ENCODE measurements around the gene GFPT2.
"Not testable (repeated sequence)": the region's sequence is repeated elsewhere in the genome, so short reads cannot be mapped to it uniquely, and the experiment has no call there.

The GFPT2 gene

GRCh38 chr5:180304431-180305375 is 48.4 kb downstream of the GFPT2 start:
- no peak for TF ChIP-seq ZNF274 (IDR thresholded peaks at IDR 0.05; ENCODE audit: low read depth, low read length)
- no peak for TF ChIP-seq SUZ12 (IDR thresholded peaks at IDR 0.05; ENCODE audit: extremely low read depth, insufficient read depth, insufficient read length)
- TF ChIP-seq YY1 (IDR thresholded peaks at IDR 0.05; ENCODE audit: insufficient read depth, insufficient read length), result no peak
- Histone ChIP-seq H3K4me3 (ENCODE audit: insufficient read length, low read depth) (no peak overlapping the region), H3K9me3 (ENCODE audit: insufficient read depth, low read length) (no peaks in the 10 kb centered on the region), H3K9ac (ENCODE audit: insufficient read length, low read depth) (no peak overlapping the region), H3K27me3 (ENCODE audit: insufficient read depth, insufficient read length) (no peaks in the 10 kb centered on the region), H3K36me3 (ENCODE audit: insufficient read depth, insufficient read length, low read length) (peaks cover 78% of the 10 kb centered on the region), H3K4me1 (ENCODE audit: insufficient read depth, insufficient read length) (no peaks in the 10 kb centered on the region)
- no peak for DNase-seq (ENCODE audit: low read depth, low spot score)

DNA sequence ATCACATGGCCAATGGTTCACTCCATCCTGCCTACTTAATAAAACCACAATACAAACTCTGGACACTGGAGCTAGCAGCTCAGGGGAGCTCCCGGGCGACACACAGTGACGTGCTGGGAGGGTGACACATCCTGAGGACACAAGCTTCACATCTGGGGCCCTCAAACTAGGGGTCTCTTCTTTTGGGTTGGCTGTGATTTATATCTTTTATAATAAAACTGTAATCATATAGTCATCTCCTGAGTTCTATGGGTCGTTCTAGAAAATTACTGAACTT is 49.2 kb downstream of the GFPT2 start:
- Histone ChIP-seq H3K9ac (ENCODE audit: insufficient read length, low read depth) (no peak overlapping the region), H3K36me3 (ENCODE audit: insufficient read depth, insufficient read length, low read length) (peaks cover 77% of the 10 kb centered on the region), H3K4me3 (ENCODE audit: insufficient read length, low read depth) (no peak overlapping the region), H3K4me1 (ENCODE audit: insufficient read depth, insufficient read length) (no peaks in the 10 kb centered on the region), H3K27me3 (ENCODE audit: insufficient read depth, insufficient read length) (no peaks in the 10 kb centered on the region), H3K9me3 (ENCODE audit: insufficient read depth, low read length) (no peaks in the 10 kb centered on the region)
- no peak for DNase-seq (ENCODE audit: low read depth, low spot score)
- TF ChIP-seq ZNF274 (IDR thresholded peaks at IDR 0.05; ENCODE audit: low read depth, low read length) (no peak), YY1 (IDR thresholded peaks at IDR 0.05; ENCODE audit: insufficient read depth, insufficient read length) (no peak), SUZ12 (IDR thresholded peaks at IDR 0.05; ENCODE audit: extremely low read depth, insufficient read depth, insufficient read length) (no peak)

- Histone ChIP-seq H3K9me3 (ENCODE audit: insufficient read depth, low read length) (no peaks in the 10 kb centered on the region), H3K36me3 (ENCODE audit: insufficient read depth, insufficient read length, low read length) (peaks cover 75% of the 10 kb centered on the region), H3K4me3 (ENCODE audit: insufficient read length, low read depth) (no peak overlapping the region), H3K9ac (ENCODE audit: insufficient read length, low read depth) (no peak overlapping the region), H3K4me1 (ENCODE audit: insufficient read depth, insufficient read length) (no peaks in the 10 kb centered on the region), H3K27me3 (ENCODE audit: insufficient read depth, insufficient read length) (no peaks in the 10 kb centered on the region)
- TF ChIP-seq ZNF274 (IDR thresholded peaks at IDR 0.05; ENCODE audit: low read depth, low read length), result no peak
- no peak for TF ChIP-seq YY1 (IDR thresholded peaks at IDR 0.05; ENCODE audit: insufficient read depth, insufficient read length)
- TF ChIP-seq SUZ12 (IDR thresholded peaks at IDR 0.05; ENCODE audit: extremely low read depth, insufficient read depth, insufficient read length), result no peak
- no peak for DNase-seq (ENCODE audit: low read depth, low spot score)
Observed at GRCh38 chr5:180303226-180304015, 49.7 kb downstream of the GFPT2 start.

GRCh38 chr5:180302256-180302655 is 50.9 kb downstream of the GFPT2 start:
- Histone ChIP-seq H3K9me3 (ENCODE audit: insufficient read depth, low read length) (no peaks in the 10 kb centered on the region), H3K4me1 (ENCODE audit: insufficient read depth, insufficient read length) (no peaks in the 10 kb centered on the region), H3K36me3 (ENCODE audit: insufficient read depth, insufficient read length, low read length) (peaks cover 68% of the 10 kb centered on the region), H3K9ac (ENCODE audit: insufficient read length, low read depth) (no peak overlapping the region), H3K4me3 (ENCODE audit: insufficient read length, low read depth) (no peak overlapping the region), H3K27me3 (ENCODE audit: insufficient read depth, insufficient read length) (no peaks in the 10 kb centered on the region)
- no peak for DNase-seq (ENCODE audit: low read depth, low spot score)
- TF ChIP-seq SUZ12 (IDR thresholded peaks at IDR 0.05; ENCODE audit: extremely low read depth, insufficient read depth, insufficient read length) (no peak), ZNF274 (IDR thresholded peaks at IDR 0.05; ENCODE audit: low read depth, low read length) (no peak), YY1 (IDR thresholded peaks at IDR 0.05; ENCODE audit: insufficient read depth, insufficient read length) (no peak)

DNA sequence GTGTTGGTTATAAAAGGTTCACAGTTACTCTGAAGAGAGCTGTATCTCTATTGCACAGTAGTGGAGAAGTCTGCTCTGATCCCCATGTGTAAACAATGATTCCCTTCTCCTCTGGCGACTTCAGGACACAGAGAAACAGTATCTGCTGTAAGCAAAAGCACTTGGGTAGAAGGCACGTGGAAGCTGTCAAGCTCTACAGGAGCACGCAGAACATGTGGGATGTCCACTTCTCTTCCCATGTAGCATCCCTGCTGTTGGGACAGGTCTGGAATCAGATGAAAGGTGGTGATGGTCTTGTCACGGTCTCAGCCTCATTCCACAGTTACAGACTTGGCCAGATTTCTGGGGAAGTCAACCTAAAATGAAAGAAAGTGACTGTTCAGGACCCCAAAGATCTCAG is 51.9 kb downstream of the GFPT2 start:
- TF ChIP-seq YY1 (IDR thresholded peaks at IDR 0.05; ENCODE audit: insufficient read depth, insufficient read length) (no peak), ZNF274 (IDR thresholded peaks at IDR 0.05; ENCODE audit: low read depth, low read length) (no peak), SUZ12 (IDR thresholded peaks at IDR 0.05; ENCODE audit: extremely low read depth, insufficient read depth, insufficient read length) (no peak)
- Histone ChIP-seq H3K4me1 (ENCODE audit: insufficient read depth, insufficient read length) (no peaks in the 10 kb centered on the region), H3K36me3 (ENCODE audit: insufficient read depth, insufficient read length, low read length) (peaks cover 61% of the 10 kb centered on the region), H3K27me3 (ENCODE audit: insufficient read depth, insufficient read length) (no peaks in the 10 kb centered on the region), H3K4me3 (ENCODE audit: insufficient read length, low read depth) (no peak overlapping the region), H3K9ac (ENCODE audit: insufficient read length, low read depth) (no peak overlapping the region), H3K9me3 (ENCODE audit: insufficient read depth, low read length) (no peaks in the 10 kb centered on the region)
- no peak for DNase-seq (ENCODE audit: low read depth, low spot score)

- Histone ChIP-seq H3K9ac (ENCODE audit: insufficient read length, low read depth) (no peak overlapping the region), H3K36me3 (ENCODE audit: insufficient read depth, insufficient read length, low read length) (peaks cover 46% of the 10 kb centered on the region), H3K4me3 (ENCODE audit: insufficient read length, low read depth) (no peak overlapping the region), H3K4me1 (ENCODE audit: insufficient read depth, insufficient read length) (peaks cover 4% of the 10 kb centered on the region), H3K27me3 (ENCODE audit: insufficient read depth, insufficient read length) (no peaks in the 10 kb centered on the region), H3K9me3 (ENCODE audit: insufficient read depth, low read length) (no peaks in the 10 kb centered on the region)
- no peak for DNase-seq (ENCODE audit: low read depth, low spot score)
- TF ChIP-seq SUZ12 (IDR thresholded peaks at IDR 0.05; ENCODE audit: extremely low read depth, insufficient read depth, insufficient read length), result no peak
- no peak for TF ChIP-seq ZNF274 (IDR thresholded peaks at IDR 0.05; ENCODE audit: low read depth, low read length)
- TF ChIP-seq YY1 (IDR thresholded peaks at IDR 0.05; ENCODE audit: insufficient read depth, insufficient read length), result no peak
Observed at GRCh38 chr5:180299526-180299925, 53.6 kb downstream of the GFPT2 start.

DNA sequence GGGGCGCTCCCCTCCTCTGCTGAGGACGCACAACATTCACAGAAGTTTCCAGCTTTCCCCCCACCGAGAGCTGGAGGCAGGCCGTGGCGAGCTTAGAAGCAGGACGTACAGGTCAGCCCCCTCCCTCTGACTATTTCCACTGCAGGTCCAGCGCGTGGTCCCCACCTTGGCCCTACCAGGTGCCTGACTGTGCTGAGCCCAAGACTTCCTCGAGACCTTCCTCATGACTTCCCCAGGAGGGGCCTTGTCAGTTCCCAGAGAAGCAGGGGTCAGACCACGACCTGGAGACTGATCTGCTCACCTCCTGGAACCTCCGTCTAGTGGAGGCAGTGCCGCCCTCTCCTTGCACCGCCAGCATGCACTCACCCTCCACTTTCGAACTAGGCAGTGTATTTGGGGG is 54.1 kb downstream of the GFPT2 start:
- H3K4me1 ChIP-seq (ENCODE audit: insufficient read depth, insufficient read length); H3K4me3 ChIP-seq (ENCODE audit: insufficient read length, low read depth); H3K9ac ChIP-seq (ENCODE audit: insufficient read length, low read depth); H3K27me3 ChIP-seq (ENCODE audit: insufficient read depth, insufficient read length); H3K9me3 ChIP-seq (ENCODE audit: insufficient read depth, low read length); DNase-seq (ENCODE audit: low read depth, low spot score): not testable (repeated sequence)
- peaks cover 46% of the 10 kb centered on the region for H3K36me3 ChIP-seq (ENCODE audit: insufficient read depth, insufficient read length, low read length)

Data from NT2/D1 (cell line).